ENCODE results near the gene SEC24B.

DNA sequence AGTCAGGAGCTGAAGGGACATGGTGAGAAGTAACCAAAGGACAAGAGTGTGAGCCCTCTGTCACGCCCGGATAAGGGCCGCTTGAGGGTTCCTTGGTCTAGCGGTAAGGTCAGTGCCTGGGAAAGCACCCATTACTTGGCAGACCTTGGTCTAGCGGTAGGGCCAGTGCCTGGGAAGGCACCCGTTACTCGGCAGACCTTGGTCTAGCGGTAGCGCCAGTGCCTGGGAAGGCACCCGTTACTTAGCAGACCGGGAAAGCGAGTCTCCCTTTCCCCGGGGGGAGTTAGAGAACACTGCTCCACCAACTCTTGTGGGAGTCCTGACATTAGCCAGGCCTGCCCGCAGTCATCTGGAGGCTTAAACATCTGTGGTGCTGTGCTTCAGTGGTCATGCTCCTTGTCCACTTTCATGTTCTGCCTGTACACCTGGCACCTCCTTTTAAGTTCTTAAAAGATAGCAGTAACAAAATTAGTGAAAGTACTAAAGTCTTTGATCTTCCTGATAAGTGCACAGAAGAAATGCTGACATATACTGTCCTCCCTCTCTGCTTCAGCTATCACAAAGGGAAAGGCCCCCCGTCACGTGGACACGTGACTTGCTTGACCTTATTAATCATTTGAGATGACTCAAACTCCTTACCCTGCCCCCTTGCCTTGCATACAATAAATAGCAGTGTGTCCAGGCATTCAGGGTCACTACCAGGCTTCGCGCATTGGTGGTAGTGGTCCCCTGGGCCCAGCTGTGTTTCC, 9.3 kb upstream of the SEC24B start:
- TF ChIP-seq ELF4 (IDR thresholded peaks at IDR 0.05) (no peak), FOXM1 (IDR thresholded peaks at IDR 0.05; ENCODE audit: borderline replicate concordance) (no peak), TARDBP (IDR thresholded peaks at IDR 0.05) (no peak), SP1 (IDR thresholded peaks at IDR 0.05) (no peak), BHLHE40 (IDR thresholded peaks at IDR 0.05; ENCODE audit: borderline replicate concordance) (no peak)

All from HEK293T (cell line).